Measurements from ENCODE around the gene HEXIM2.

DNA sequence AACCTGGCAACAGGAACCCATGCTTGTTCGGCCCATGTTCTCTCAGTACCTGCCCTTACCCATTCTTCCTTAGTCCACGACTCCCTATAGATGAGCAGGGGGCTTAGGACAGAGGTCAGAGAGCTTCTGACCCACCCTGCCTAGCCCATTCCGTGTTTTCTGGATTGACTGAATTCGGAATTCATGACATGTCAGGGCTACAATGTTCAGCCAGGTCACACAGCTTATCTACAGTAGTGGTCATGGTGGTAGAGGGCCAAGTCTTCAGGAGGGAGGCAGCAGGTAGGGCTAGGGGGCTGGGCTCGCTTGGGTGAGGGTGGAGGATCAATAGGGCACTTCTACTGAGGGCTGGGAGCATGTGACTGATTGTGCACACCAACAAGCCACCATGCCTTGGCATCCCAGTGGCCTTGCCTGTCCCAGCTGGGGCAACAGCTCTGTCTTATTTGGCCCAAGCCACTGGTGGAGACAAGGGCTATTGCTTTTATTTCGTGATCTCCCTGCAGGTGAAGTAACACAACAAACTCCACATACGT is 3.1 kb downstream of the HEXIM2 start:
- TF ChIP-seq TAF1 (IDR thresholded peaks at IDR 0.05; ENCODE audit: borderline replicate concordance, insufficient read depth, low read length) (no peak), POLR2AphosphoS5 (IDR thresholded peaks at IDR 0.05; ENCODE audit: low read depth, low read length) (no peak)
- TF ChIP-seq, protein P1, sequence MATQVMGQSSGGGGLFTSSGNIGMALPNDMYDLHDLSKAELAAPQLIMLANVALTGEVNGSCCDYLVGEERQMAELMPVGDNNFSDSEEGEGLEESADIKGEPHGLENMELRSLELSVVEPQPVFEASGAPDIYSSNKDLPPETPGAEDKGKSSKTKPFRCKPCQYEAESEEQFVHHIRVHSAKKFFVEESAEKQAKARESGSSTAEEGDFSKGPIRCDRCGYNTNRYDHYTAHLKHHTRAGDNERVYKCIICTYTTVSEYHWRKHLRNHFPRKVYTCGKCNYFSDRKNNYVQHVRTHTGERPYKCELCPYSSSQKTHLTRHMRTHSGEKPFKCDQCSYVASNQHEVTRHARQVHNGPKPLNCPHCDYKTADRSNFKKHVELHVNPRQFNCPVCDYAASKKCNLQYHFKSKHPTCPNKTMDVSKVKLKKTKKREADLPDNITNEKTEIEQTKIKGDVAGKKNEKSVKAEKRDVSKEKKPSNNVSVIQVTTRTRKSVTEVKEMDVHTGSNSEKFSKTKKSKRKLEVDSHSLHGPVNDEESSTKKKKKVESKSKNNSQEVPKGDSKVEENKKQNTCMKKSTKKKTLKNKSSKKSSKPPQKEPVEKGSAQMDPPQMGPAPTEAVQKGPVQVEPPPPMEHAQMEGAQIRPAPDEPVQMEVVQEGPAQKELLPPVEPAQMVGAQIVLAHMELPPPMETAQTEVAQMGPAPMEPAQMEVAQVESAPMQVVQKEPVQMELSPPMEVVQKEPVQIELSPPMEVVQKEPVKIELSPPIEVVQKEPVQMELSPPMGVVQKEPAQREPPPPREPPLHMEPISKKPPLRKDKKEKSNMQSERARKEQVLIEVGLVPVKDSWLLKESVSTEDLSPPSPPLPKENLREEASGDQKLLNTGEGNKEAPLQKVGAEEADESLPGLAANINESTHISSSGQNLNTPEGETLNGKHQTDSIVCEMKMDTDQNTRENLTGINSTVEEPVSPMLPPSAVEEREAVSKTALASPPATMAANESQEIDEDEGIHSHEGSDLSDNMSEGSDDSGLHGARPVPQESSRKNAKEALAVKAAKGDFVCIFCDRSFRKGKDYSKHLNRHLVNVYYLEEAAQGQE (IDR thresholded peaks at IDR 0.05; ENCODE audit: insufficient read depth in 1 of 2, low read depth in 2 of 2, low read length in 2 of 2), result no peak
